ENCODE data around the gene GPR158. TPM values are rescaled to one million over a fixed set of nuclear protein-coding genes. Genes with fewer than 3 reads are reported as not detected.

The GPR158 gene
- total RNA-seq, 1 experiment from 2014 or later = 0.07 TPM

- no peak overlapping the region for H3K27ac Mint-ChIP-seq (ENCODE audit: unreplicated experiment)
Observed at GRCh38 chr10:25522294-25522693, 347.5 kb downstream of the GPR158 start.

GRCh38 chr10:25522946-25523608 is 348.3 kb downstream of the GPR158 start:
- BruUV-seq (replicated peaks) = no TSS peak
- H3K4me1 Mint-ChIP-seq (ENCODE audit: low read depth, unreplicated experiment) = no peaks in the 10 kb centered on the region
- H3K27ac Mint-ChIP-seq (ENCODE audit: unreplicated experiment) = no peak overlapping the region
- peaks cover 9% of the 10 kb centered on the region for H3K9me3 Mint-ChIP-seq (ENCODE audit: unreplicated experiment)
- CTCF ChIA-PET = no interaction called here
- H3K4me3 Mint-ChIP-seq (ENCODE audit: unreplicated experiment) = no peak overlapping the region
- no peaks in the 10 kb centered on the region for H3K27me3 Mint-ChIP-seq (ENCODE audit: insufficient read depth, unreplicated experiment)
- TF ChIP-seq CTCF (IDR thresholded peaks at IDR 0.05; ENCODE audit: insufficient read depth in 1 of 2, low read depth in 1 of 2, low read length in 1 of 2, severe bottlenecking in 1 of 2, unreplicated experiment in 1 of 2) = peak; percentile 28 to 34
- Histone ChIP-seq H3K36me3 (ENCODE audit: control insufficient read depth, insufficient read depth, low read length) (no peaks in the 10 kb centered on the region), H3K9me3 (0 out of 2 replicates have a peak, but pooled peaks cover 3% of the 10 kb centered on the region), H3K4me1 (no peaks in the 10 kb centered on the region), H3K27me3 (replicated peaks; ENCODE audit: control insufficient read depth, insufficient read depth, low read length) (no peaks in the 10 kb centered on the region; the same call in 1 of the 2 replicates), H3K4me3 (ENCODE audit: low read depth, low read length) (no peak overlapping the region)
- H3K36me3 Mint-ChIP-seq (ENCODE audit: insufficient read depth, unreplicated experiment) = no peaks in the 10 kb centered on the region
- intact Hi-C loops (cut with micrococcal nuclease; ENCODE audit: unreplicated experiment) = loop anchor here (5.0 kb wide), 2 partner anchors 114 to 159 kb away; no protein-coding TSS in a partner anchor
- DNase-seq = peak; percentile 50 to 51
- POLR2A ChIA-PET = no interaction called here

More at GRCh38 chr10:25522294-25522693, 347.5 kb downstream of the GPR158 start:
- Histone ChIP-seq H3K9me3 (0 out of 2 replicates have a peak, but pooled peaks cover 3% of the 10 kb centered on the region), H3K36me3 (ENCODE audit: control insufficient read depth, insufficient read depth, low read length) (no peaks in the 10 kb centered on the region), H3K4me3 (ENCODE audit: low read depth, low read length) (no peak overlapping the region), H3K27me3 (replicated peaks; ENCODE audit: control insufficient read depth, insufficient read depth, low read length) (no peaks in the 10 kb centered on the region; the same call in 1 of the 2 replicates), H3K4me1 (no peaks in the 10 kb centered on the region)
- Mint-ChIP-seq H3K36me3 (ENCODE audit: insufficient read depth, unreplicated experiment) (no peaks in the 10 kb centered on the region), H3K4me3 (ENCODE audit: unreplicated experiment) (no peak overlapping the region), H3K4me1 (ENCODE audit: low read depth, unreplicated experiment) (no peaks in the 10 kb centered on the region), H3K9me3 (ENCODE audit: unreplicated experiment) (peaks cover 9% of the 10 kb centered on the region), H3K27me3 (ENCODE audit: insufficient read depth, unreplicated experiment) (no peaks in the 10 kb centered on the region)
- CTCF ChIA-PET = interaction anchor here (0.6 kb wide), 1 partner anchor 234 kb away, joined by 5 read pairs; no protein-coding TSS in a partner anchor
- no TSS peak for BruUV-seq (replicated peaks)
- intact Hi-C loops (cut with micrococcal nuclease; ENCODE audit: unreplicated experiment) = loop anchor here (5.0 kb wide), 2 partner anchors 115 to 160 kb away; no protein-coding TSS in a partner anchor
- TF ChIP-seq CTCF (IDR thresholded peaks at IDR 0.05; ENCODE audit: insufficient read depth in 1 of 2, low read depth in 1 of 2, low read length in 1 of 2, severe bottlenecking in 1 of 2, unreplicated experiment in 1 of 2) = no peak
- no peak for DNase-seq
- POLR2A ChIA-PET = no interaction called here

GRCh38 chr10:25530306-25530705 is 355.5 kb downstream of the GPR158 start:
- H3K4me3 Mint-ChIP-seq (ENCODE audit: unreplicated experiment) = no peak overlapping the region
- ChIA-PET CTCF (no interaction called here), POLR2A (no interaction called here)
- no peak overlapping the region for H3K27ac Mint-ChIP-seq (ENCODE audit: unreplicated experiment)
- H3K4me1 Mint-ChIP-seq (ENCODE audit: low read depth, unreplicated experiment) = no peaks in the 10 kb centered on the region
- H3K27me3 ChIP-seq (replicated peaks; ENCODE audit: control insufficient read depth, insufficient read depth, low read length) = no peaks in the 10 kb centered on the region
- no peaks in the 10 kb centered on the region for H3K4me1 ChIP-seq
- no peaks in the 10 kb centered on the region for H3K9me3 ChIP-seq
- no peaks in the 10 kb centered on the region for H3K36me3 Mint-ChIP-seq (ENCODE audit: insufficient read depth, unreplicated experiment)
- TF ChIP-seq CTCF (IDR thresholded peaks at IDR 0.05; ENCODE audit: insufficient read depth in 1 of 2, low read depth in 1 of 2, low read length in 1 of 2, severe bottlenecking in 1 of 2, unreplicated experiment in 1 of 2) = no peak
- H3K4me3 ChIP-seq (ENCODE audit: low read depth, low read length) = no peak overlapping the region
- H3K9me3 Mint-ChIP-seq (ENCODE audit: unreplicated experiment) = no peaks in the 10 kb centered on the region
- H3K36me3 ChIP-seq (ENCODE audit: control insufficient read depth, insufficient read depth, low read length) = no peaks in the 10 kb centered on the region
- intact Hi-C loops (cut with micrococcal nuclease; ENCODE audit: unreplicated experiment) = no loop called here
- no TSS peak for BruUV-seq (replicated peaks)
- H3K27me3 Mint-ChIP-seq (ENCODE audit: insufficient read depth, unreplicated experiment) = peaks cover 8% of the 10 kb centered on the region
- DNase-seq = no peak

All from Caco-2 (cell line).